NCI-H2081 (cell line): ENCODE measurements around the gene LRRC46.

ENCODE experiments used
- DNase-seq, 2 experiments: peaks; one replicate each; lab custom pipeline; 2025; lab: John Stamatoyannopoulos, UW

LRRC46 gene

GRCh38 chr17:47810200-47810821, 21.2 kb upstream of the LRRC46 start:
- no peak for DNase-seq

DNA sequence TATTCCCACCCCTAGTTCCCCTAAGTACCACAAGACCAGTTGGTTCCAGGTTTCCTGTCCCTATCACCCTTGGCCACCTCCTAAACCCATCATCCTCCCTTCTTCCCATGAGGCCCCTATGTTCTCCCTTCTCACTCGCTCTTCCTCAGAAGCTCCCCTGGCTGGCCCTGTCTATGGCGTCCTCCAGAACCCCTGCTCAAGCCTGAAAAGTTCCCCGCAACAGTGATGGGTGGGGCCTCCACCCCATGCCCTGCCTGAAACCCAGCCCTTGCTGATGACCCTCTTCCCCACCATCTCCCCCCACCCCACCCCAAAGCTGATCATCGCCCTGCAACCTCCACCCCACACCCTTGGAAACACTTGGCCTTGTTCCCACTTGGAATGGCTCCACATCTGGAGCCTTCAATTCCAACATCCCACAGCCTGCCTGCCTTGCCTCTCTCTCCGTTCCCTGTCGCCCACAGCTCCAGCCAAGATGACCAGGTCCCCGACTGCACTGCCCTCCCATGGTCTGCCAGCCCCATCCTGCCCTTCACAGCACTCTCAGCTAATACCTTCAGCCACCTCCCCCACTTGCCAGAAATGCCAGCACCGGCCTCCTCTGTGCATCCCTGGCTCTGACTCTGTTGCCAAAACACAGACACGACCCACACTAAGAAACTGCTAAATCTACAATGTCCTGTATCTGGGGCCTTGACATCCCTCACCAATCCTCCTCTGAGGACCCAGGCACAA, 20.4 kb upstream of the LRRC46 start:
- DNase-seq = no peak

DNA sequence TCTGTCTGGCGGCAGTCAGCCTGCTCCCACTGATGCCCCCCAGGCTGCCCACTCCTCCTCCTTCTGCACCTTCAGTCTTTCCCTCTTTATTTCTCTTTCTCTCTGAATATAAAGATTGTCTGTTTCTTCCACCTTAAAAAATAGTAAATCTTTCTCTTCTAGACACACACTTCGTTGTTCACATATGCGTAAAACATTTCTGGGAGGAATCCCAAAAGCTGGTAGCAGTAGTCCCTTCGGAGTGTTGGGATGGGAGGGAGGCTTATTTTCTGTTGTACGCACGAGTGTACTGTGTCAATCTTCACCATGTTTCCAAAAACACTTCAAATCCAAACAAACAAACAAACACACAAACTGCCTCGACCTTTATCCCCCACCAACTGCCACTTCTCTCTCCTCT, 19.8 kb upstream of the LRRC46 start:
- no peak for DNase-seq

GRCh38 chr17:47812146-47812920, 19.1 kb upstream of the LRRC46 start:
- no peak for DNase-seq

DNA sequence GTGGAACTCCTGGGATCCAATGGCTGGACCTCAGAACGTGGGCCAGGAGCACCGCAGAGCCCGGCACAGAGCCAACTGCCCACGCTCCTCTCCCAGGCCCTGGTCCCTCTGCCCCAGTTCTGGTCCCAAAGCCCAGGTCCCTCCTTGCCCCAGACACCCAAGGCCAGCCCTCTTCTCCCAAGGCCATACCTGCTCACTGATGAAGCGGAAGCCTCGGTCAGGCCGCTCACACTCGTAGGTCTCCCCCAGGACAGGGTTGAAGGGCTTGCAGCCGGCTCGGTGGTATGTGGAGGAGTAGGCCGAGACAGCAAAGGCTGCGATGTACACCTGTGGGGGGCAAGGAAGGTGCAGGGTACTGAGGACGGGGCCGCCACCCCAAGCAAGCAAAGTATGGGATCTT, 18.4 kb upstream of the LRRC46 start:
- no peak for DNase-seq

DNA sequence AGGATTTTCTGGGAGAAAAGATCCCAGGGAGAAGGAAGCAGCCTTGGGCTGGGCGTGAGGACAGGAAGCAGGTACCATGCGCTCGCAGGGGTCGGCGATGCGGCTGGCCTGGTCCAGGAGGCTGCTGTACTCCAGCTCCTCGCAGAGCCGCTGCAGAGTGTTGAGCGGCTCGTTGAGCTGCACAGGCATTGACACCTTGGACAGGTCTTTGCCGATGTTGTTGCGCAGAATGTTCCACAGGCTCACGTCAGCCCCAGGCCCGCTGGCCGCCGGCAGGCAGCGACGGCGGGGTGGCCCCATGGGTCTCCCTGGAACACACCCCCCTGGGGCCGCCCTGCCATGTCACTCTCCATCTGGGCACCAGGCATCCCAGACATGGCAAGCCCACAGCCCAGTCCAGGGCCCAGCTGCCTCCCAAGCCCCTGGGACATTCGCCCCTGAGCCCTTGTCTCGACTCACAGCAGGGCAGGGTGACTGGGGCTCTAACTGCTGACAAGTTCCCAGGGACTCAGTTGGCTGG, 17.9 kb upstream of the LRRC46 start:
- no peak for DNase-seq

- DNase-seq = no peak
These were observed 16.2 kb upstream of the LRRC46 start for GRCh38 chr17:47815106-47815918.

- no peak for DNase-seq
These were observed 15.2 kb upstream of the LRRC46 start for GRCh38 chr17:47816111-47816735.

GRCh38 chr17:47816947-47817346, 14.5 kb upstream of the LRRC46 start:
- no peak for DNase-seq

GRCh38 chr17:47818002-47818695, 13.3 kb upstream of the LRRC46 start:
- DNase-seq = no peak

DNA sequence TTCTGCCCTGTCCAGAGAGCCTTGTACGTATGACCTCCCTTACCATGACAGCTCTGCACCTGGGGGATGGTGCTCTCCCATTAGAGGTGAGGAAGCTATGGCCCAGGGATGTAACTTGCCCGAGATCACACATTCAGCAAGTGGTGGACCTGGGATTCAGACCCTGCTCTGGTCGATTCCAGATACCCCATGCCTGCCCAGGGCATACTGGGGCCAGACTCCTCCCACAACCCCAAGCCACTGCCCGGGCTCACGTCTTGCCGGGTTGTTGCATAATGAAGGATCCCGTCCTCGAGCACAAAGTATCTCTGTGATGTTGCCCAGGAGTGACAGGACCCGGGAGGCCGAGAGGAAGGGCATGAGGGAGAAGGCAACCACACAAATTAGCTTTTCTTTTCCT, 12.0 kb upstream of the LRRC46 start:
- DNase-seq = no peak

DNA sequence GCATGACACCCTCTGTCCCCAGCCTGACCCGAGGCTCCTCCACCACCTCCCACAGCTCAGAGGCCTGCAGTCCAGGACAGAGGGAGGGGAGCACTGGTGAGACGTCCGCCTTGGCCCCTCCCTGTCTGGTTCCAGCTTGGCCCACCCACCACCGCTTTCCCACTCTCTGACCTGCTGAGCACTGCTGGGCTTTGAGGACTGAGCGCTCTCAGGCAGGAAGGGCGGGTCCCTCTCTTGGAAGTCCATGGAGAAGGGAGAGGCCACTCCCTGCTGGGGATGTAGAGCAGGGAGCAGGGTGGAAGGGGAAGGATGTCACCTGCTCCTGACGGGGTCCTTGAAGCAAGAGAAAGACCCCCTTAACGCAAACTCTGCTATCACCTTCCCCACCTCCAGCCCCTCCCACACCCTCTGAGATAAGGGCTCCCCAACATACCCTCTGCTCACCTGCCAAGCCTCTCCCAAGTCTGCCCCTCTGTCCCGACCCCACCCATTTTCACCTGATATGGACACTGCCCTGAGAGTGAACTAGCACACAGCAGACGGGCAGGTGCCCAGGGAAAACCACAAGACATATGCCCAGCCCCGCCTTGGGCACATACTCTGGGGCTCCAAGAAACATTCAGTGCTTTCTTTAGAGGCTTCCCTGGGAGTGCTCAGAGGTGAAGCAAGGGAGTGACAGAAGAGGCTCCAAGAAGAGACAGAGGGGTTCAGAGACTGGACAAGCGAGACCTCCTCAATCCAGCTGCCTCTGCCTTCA, 11.3 kb upstream of the LRRC46 start:
- no peak for DNase-seq

DNA sequence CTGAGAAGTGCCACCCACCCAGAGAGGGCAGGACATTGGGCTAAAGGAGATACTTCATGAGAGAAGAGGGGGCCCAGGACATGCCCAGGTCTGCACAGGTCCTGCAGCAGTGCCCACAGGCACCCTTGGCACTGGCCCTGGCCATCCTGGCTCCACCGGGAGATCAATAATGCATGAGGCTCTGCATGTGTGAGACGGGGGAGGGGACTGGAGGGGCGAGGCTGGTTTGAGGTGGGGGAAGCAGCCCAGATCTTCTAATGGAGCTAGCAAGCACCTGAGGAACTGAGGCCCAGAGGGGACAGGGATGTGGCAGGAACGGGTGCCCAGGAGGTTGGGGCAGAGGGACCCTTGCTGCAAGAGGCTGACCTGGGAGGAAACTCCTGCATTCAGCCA, 10.4 kb upstream of the LRRC46 start:
- DNase-seq = no peak

- DNase-seq = peak; percentile 86 to 90
These were observed 9.8 kb upstream of the LRRC46 start, which contains the start of gene OSBPL7 for GRCh38 chr17:47821424-47822391. Gene OSBPL7 (minus strand): TSS chr17:47821794. CDS start chr17:47820278, 1,516 bp downstream.

- no peak for DNase-seq
These were observed 8.7 kb upstream of the LRRC46 start for GRCh38 chr17:47822785-47823184.

GRCh38 chr17:47823519-47823918, 8.0 kb upstream of the LRRC46 start:
- no peak for DNase-seq

DNA sequence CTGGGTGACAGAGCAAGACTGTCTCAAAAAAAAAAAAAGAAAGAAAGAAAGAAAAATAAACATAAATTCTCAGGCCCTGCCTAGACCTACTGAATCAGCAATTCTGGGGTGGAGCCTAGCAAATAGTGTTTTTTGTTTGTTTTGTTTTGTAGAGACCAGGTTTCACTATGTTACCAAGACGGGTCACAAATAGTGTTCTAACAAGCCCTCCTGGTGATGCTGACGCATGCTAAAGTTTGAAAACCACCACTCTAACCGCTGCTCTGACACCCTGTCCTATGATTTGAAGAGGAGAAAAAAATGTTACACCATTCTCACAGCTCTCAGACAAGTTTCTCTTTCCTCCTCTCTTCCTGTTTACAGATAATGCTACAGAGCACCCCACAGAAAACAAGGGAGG, 1.6 kb upstream of the LRRC46 start:
- no peak for DNase-seq

DNA sequence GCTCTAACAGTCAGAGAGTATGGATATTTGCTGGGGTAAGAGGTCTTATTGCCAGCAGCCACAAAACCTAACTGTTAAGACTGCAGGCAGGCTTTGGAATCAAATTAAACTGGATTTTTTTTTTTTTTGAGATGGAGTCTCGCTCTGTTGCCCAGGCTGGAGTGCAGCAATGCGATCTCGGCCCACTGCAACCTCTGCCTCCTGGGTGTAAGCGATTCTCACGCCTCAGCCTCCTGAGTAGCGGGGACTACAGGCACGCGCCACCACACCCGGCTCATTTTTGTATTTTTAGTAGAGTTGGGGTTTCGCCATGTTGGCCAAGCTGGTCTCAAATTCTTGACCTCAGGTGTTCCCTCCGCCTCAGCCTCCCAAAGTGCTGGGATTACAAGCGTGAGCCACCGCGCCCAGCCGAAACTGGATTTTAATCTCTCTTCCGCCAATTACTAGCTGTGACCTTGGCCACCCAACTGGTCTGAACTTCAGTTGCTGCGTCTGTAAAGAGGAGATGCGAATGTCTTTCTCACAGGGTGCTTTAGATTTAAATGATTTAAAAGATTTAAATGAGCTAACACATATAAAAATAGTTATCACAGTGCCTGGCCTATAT, 971 bp upstream of the LRRC46 start:
- no peak for DNase-seq
